Measurements from ENCODE around the gene EPN2. TPM values are rescaled to one million over a fixed set of nuclear protein-coding genes. Genes with fewer than 3 reads are reported as not detected.

The EPN2 gene
- total RNA-seq, 1 experiment from 2014 or later, result 73.1 TPM

- H2AFZ ChIP-seq (ENCODE audit: low read depth, low read length, poor library complexity, severe bottlenecking), result no peak overlapping the region
- H3K27me3 ChIP-seq (ENCODE audit: insufficient read depth, low read length), result no peaks in the 10 kb centered on the region
- no TSS peak for BruUV-seq (replicated peaks)
- ChIA-PET RAD21 (ENCODE audit: low non-redundant PET in 1 of 2, low total read pairs in 2 of 2, uncharacterized antibody in 2 of 2, unreplicated experiment in 2 of 2) (no interaction called here), POLR2A (no interaction called here), CTCF (no interaction called here)
- H3K4me3 ChIP-seq (replicated peaks in 1 of 2; ENCODE audit: low read depth in 1 of 2, low read length in 2 of 2), result no peak overlapping the region
- no peaks in the 10 kb centered on the region for H3K4me1 ChIP-seq (ENCODE audit: control insufficient read depth in 1 of 2, insufficient read depth in 2 of 2, low read length in 2 of 2)
- intact Hi-C loops (cut with micrococcal nuclease), result no loop called here
- no peaks in the 10 kb centered on the region; the same call in 1 of the 2 replicates for H4K20me1 ChIP-seq (ENCODE audit: insufficient read depth)
- no peak overlapping the region for H3K27ac ChIP-seq (ENCODE audit: low read depth, low read length)
- H3K9me2 ChIP-seq (ENCODE audit: insufficient read depth), result no peaks in the 10 kb centered on the region
- no peak overlapping the region for H3K4me2 ChIP-seq (ENCODE audit: low read length)
- DNase-seq (ENCODE audit: low read depth, low spot score), result no peak
- peaks cover 30% of the 10 kb centered on the region for H3K79me2 ChIP-seq (ENCODE audit: insufficient read depth, low read length)
- ATAC-seq, result no peak
- H3K36me3 ChIP-seq (ENCODE audit: control insufficient read depth in 1 of 2, insufficient read depth in 2 of 2, low read length in 2 of 2), result peaks cover 8 to 19% of the 10 kb centered on the region in 2 experiments
- no peak overlapping the region for H3K9ac ChIP-seq (ENCODE audit: low read length)
- no peak for TF ChIP-seq POLR2A (IDR thresholded peaks at IDR 0.05; ENCODE audit: borderline replicate concordance, extremely low read depth, insufficient read depth, insufficient read length)
- no peak for TF ChIP-seq REST (IDR thresholded peaks at IDR 0.05; ENCODE audit: low read depth)
- no peak for TF ChIP-seq ZNF274 (IDR thresholded peaks at IDR 0.05; ENCODE audit: low read depth, low read length)
- no peaks in the 10 kb centered on the region for H3K9me3 ChIP-seq (ENCODE audit: control insufficient read depth in 1 of 2, insufficient read depth in 1 of 2, low read depth in 1 of 2, low read length in 2 of 2)
These were observed 44.0 kb downstream of the EPN2 start for GRCh38 chr17:19281161-19281560.

DNA sequence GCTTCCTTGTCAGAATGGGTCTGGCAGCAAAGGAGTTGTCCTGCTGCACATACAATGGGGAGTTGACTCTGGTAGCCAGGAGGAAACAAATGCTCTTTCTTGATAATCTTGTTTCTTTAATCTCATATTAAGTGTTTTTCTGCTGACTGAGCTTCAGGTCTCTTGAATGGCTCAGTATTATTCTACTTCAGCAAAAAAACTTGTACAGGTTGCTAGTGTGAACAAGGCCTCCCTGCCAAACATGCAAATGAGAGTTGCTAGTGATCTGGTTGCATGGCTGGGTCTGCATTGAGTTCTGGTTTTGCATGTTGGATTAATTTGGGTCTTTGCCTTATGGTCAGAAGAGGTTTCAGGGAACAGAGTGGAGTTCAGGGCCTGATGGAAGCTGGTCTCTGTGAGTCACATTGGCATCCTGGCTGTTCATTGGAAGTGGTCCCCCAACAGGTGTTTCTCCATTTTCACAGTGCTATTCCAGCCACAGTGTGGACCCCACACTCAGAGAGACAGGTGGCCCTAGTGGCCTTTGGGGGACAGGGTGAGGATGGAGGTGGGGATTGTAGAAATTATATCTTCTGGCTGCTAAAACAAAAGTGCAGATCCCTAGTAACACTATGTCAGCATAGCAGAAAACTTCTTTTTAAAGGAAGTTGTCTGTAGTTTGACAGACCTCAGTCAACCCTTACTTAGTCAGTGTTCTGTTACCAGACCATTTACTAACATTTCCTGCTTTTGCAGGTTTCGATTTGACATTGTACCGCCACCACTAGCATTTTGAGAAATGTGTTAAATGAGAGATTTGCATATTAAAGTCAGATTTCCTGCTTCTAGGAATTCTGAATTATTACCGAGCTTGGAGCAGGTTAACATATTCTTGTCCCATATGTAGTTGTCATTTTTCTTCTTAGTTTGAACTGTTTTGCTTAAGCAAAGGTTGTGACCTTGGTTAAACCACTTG lies 47.1 kb downstream of the EPN2 start:
- Histone ChIP-seq H3K9ac (ENCODE audit: low read length) (no peak overlapping the region), H4K20me1 (ENCODE audit: insufficient read depth) (no peaks in the 10 kb centered on the region; the same call in 1 of the 2 replicates), H3K27me3 (ENCODE audit: insufficient read depth, low read length) (no peaks in the 10 kb centered on the region), H3K9me3 (ENCODE audit: control insufficient read depth in 1 of 2, insufficient read depth in 1 of 2, low read depth in 1 of 2, low read length in 2 of 2) (no peaks in the 10 kb centered on the region), H3K4me3 (replicated peaks in 1 of 2; ENCODE audit: low read depth in 1 of 2, low read length in 2 of 2) (no peak overlapping the region), H3K27ac (ENCODE audit: low read depth, low read length) (no peak overlapping the region), H3K4me1 (ENCODE audit: control insufficient read depth in 1 of 2, insufficient read depth in 2 of 2, low read length in 2 of 2) (peaks cover 0 to 5% of the 10 kb centered on the region in 2 experiments; a peak in 2 of 4 replicates), H3K4me2 (ENCODE audit: low read length) (no peak overlapping the region), H3K9me2 (ENCODE audit: insufficient read depth) (no peaks in the 10 kb centered on the region), H3K79me2 (ENCODE audit: insufficient read depth, low read length) (peaks cover 38% of the 10 kb centered on the region), H3K36me3 (ENCODE audit: control insufficient read depth in 1 of 2, insufficient read depth in 2 of 2, low read length in 2 of 2) (peaks cover 8 to 23% of the 10 kb centered on the region in 2 experiments), H2AFZ (ENCODE audit: low read depth, low read length, poor library complexity, severe bottlenecking) (no peak overlapping the region)
- ATAC-seq (no peak), DNase-seq (ENCODE audit: low read depth, low spot score) (no peak)
- ChIA-PET CTCF (no interaction called here), RAD21 (ENCODE audit: low non-redundant PET in 1 of 2, low total read pairs in 2 of 2, uncharacterized antibody in 2 of 2, unreplicated experiment in 2 of 2) (no interaction called here), POLR2A (no interaction called here)
- TSS peak; percentile 2 for BruUV-seq (replicated peaks)
- intact Hi-C loops (cut with micrococcal nuclease), result no loop called here
- TF ChIP-seq MAX (IDR thresholded peaks at IDR 0.05) (no peak), CBX3 (IDR thresholded peaks at IDR 0.05; ENCODE audit: low read depth) (no peak), ELF1 (IDR thresholded peaks at IDR 0.05; ENCODE audit: borderline replicate concordance, low read depth) (no peak), REST (IDR thresholded peaks at IDR 0.05; ENCODE audit: low read depth) (no peak)
- TF ChIP-seq, protein P1, sequence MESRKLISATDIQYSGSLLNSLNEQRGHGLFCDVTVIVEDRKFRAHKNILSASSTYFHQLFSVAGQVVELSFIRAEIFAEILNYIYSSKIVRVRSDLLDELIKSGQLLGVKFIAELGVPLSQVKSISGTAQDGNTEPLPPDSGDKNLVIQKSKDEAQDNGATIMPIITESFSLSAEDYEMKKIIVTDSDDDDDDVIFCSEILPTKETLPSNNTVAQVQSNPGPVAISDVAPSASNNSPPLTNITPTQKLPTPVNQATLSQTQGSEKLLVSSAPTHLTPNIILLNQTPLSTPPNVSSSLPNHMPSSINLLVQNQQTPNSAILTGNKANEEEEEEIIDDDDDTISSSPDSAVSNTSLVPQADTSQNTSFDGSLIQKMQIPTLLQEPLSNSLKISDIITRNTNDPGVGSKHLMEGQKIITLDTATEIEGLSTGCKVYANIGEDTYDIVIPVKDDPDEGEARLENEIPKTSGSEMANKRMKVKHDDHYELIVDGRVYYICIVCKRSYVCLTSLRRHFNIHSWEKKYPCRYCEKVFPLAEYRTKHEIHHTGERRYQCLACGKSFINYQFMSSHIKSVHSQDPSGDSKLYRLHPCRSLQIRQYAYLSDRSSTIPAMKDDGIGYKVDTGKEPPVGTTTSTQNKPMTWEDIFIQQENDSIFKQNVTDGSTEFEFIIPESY (IDR thresholded peaks at IDR 0.05; ENCODE audit: extremely low read depth, insufficient replicate concordance, low read length), result no peak
